ENCODE results near the gene KIF20A. TPM values are rescaled to one million over a fixed set of nuclear protein-coding genes. Genes with fewer than 3 reads are reported as not detected.

KIF20A gene
- total RNA-seq, 1 experiment from 2014 or later: 81.9 TPM

DNA sequence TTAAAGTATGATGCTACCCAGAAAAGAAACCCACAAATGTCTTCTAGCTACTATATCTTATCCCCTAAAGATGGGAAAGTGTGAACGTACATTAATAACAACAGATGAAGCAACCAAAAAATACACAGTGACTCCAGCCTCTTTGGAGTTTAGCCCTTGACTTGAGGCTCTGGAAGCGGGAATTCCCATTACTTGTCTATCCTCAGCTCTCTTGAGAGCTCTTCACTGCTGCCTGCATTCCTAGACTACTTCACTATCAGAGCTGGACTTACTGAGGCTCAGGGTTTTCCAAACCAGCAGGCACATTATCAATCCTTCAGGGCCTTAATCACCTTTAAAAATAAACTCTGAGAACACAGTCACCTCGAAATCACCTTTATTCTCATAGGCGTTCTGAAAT is 38.6 kb upstream of the KIF20A start (continued):
- TF ChIP-seq, protein P1, sequence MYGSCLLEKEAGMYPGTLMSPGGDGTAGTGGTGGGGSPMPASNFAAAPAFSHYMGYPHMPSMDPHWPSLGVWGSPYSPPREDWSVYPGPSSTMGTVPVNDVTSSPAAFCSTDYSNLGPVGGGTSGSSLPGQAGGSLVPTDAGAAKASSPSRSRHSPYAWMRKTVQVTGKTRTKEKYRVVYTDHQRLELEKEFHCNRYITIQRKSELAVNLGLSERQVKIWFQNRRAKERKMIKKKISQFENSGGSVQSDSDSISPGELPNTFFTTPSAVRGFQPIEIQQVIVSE (CRISPR knock-in tag; IDR thresholded peaks at IDR 0.05; ENCODE audit: borderline replicate concordance): no peak
- TF ChIP-seq, protein P2, sequence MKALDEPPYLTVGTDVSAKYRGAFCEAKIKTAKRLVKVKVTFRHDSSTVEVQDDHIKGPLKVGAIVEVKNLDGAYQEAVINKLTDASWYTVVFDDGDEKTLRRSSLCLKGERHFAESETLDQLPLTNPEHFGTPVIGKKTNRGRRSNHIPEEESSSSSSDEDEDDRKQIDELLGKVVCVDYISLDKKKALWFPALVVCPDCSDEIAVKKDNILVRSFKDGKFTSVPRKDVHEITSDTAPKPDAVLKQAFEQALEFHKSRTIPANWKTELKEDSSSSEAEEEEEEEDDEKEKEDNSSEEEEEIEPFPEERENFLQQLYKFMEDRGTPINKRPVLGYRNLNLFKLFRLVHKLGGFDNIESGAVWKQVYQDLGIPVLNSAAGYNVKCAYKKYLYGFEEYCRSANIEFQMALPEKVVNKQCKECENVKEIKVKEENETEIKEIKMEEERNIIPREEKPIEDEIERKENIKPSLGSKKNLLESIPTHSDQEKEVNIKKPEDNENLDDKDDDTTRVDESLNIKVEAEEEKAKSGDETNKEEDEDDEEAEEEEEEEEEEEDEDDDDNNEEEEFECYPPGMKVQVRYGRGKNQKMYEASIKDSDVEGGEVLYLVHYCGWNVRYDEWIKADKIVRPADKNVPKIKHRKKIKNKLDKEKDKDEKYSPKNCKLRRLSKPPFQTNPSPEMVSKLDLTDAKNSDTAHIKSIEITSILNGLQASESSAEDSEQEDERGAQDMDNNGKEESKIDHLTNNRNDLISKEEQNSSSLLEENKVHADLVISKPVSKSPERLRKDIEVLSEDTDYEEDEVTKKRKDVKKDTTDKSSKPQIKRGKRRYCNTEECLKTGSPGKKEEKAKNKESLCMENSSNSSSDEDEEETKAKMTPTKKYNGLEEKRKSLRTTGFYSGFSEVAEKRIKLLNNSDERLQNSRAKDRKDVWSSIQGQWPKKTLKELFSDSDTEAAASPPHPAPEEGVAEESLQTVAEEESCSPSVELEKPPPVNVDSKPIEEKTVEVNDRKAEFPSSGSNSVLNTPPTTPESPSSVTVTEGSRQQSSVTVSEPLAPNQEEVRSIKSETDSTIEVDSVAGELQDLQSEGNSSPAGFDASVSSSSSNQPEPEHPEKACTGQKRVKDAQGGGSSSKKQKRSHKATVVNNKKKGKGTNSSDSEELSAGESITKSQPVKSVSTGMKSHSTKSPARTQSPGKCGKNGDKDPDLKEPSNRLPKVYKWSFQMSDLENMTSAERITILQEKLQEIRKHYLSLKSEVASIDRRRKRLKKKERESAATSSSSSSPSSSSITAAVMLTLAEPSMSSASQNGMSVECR (CRISPR knock-in tag; IDR thresholded peaks at IDR 0.05; ENCODE audit: borderline replicate concordance): no peak

DNA sequence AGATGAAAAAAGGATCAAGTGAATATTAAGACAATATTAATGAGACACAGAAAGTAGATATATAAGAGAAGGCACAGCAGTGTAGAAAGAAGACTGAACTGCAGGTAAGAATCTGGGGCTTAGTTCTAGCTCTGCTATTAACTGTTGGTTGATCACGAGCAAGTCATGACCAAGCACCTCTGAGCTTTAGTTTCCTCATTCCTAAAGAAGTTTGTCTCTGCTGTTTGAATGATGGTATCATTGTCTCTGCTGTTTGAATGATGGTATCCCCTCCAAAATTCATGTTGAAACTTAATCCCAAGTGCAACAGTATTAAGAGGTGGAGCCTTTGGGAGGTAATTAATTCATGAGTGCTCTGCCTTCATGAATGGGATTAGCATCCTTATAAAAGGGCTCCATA is 37.2 kb upstream of the KIF20A start:
- H3K27ac Mint-ChIP-seq: no peak overlapping the region
- no peak overlapping the region for H3K4me3 Mint-ChIP-seq
- no peak for DNase-seq (ENCODE audit: low spot score)
- ChIA-PET CTCF (interaction anchor here (1.3 kb wide), 1 partner anchor 60 kb away, joined by 4 read pairs; no protein-coding TSS in a partner anchor), POLR2A (no interaction called here)
- TF ChIP-seq FOXJ3 (CRISPR knock-in tag; IDR thresholded peaks at IDR 0.05; ENCODE audit: borderline replicate concordance): no peak
- no peak for TF ChIP-seq ZBTB21 (CRISPR knock-in tag; IDR thresholded peaks at IDR 0.05; ENCODE audit: borderline replicate concordance)
- TF ChIP-seq, protein P3, sequence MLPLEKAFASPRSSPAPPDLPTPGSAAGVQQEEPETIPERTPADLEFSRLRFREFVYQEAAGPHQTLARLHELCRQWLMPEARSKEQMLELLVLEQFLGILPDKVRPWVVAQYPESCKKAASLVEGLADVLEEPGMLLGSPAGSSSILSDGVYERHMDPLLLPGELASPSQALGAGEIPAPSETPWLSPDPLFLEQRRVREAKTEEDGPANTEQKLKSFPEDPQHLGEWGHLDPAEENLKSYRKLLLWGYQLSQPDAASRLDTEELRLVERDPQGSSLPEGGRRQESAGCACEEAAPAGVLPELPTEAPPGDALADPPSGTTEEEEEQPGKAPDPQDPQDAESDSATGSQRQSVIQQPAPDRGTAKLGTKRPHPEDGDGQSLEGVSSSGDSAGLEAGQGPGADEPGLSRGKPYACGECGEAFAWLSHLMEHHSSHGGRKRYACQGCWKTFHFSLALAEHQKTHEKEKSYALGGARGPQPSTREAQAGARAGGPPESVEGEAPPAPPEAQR (CRISPR knock-in tag; IDR thresholded peaks at IDR 0.05): no peak
- TF ChIP-seq, protein P4, sequence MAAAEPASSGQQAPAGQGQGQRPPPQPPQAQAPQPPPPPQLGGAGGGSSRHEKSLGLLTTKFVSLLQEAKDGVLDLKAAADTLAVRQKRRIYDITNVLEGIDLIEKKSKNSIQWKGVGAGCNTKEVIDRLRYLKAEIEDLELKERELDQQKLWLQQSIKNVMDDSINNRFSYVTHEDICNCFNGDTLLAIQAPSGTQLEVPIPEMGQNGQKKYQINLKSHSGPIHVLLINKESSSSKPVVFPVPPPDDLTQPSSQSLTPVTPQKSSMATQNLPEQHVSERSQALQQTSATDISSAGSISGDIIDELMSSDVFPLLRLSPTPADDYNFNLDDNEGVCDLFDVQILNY (CRISPR knock-in tag; IDR thresholded peaks at IDR 0.05): no peak
- TF ChIP-seq ESRRA (CRISPR knock-in tag; IDR thresholded peaks at IDR 0.05; ENCODE audit: borderline replicate concordance): no peak
- TF ChIP-seq ATF1 (CRISPR knock-in tag; IDR thresholded peaks at IDR 0.05): no peak
- no peak for TF ChIP-seq IRF2 (CRISPR knock-in tag; IDR thresholded peaks at IDR 0.05; ENCODE audit: borderline replicate concordance, low read depth)
- TF ChIP-seq, protein P5, sequence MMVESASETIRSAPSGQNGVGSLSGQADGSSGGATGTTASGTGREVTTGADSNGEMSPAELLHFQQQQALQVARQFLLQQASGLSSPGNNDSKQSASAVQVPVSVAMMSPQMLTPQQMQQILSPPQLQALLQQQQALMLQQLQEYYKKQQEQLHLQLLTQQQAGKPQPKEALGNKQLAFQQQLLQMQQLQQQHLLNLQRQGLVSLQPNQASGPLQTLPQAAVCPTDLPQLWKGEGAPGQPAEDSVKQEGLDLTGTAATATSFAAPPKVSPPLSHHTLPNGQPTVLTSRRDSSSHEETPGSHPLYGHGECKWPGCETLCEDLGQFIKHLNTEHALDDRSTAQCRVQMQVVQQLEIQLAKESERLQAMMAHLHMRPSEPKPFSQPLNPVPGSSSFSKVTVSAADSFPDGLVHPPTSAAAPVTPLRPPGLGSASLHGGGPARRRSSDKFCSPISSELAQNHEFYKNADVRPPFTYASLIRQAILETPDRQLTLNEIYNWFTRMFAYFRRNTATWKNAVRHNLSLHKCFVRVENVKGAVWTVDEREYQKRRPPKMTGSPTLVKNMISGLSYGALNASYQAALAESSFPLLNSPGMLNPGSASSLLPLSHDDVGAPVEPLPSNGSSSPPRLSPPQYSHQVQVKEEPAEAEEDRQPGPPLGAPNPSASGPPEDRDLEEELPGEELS (CRISPR knock-in tag; IDR thresholded peaks at IDR 0.05): no peak
- TF ChIP-seq, protein P6, sequence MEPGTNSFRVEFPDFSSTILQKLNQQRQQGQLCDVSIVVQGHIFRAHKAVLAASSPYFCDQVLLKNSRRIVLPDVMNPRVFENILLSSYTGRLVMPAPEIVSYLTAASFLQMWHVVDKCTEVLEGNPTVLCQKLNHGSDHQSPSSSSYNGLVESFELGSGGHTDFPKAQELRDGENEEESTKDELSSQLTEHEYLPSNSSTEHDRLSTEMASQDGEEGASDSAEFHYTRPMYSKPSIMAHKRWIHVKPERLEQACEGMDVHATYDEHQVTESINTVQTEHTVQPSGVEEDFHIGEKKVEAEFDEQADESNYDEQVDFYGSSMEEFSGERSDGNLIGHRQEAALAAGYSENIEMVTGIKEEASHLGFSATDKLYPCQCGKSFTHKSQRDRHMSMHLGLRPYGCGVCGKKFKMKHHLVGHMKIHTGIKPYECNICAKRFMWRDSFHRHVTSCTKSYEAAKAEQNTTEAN (CRISPR knock-in tag; IDR thresholded peaks at IDR 0.05): no peak
- TF ChIP-seq, protein P7, sequence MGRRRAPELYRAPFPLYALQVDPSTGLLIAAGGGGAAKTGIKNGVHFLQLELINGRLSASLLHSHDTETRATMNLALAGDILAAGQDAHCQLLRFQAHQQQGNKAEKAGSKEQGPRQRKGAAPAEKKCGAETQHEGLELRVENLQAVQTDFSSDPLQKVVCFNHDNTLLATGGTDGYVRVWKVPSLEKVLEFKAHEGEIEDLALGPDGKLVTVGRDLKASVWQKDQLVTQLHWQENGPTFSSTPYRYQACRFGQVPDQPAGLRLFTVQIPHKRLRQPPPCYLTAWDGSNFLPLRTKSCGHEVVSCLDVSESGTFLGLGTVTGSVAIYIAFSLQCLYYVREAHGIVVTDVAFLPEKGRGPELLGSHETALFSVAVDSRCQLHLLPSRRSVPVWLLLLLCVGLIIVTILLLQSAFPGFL (CRISPR knock-in tag; IDR thresholded peaks at IDR 0.05; ENCODE audit: borderline replicate concordance): no peak
- TF ChIP-seq OVOL2 (CRISPR knock-in tag; IDR thresholded peaks at IDR 0.05; ENCODE audit: borderline replicate concordance): no peak
- TF ChIP-seq EMX1 (CRISPR knock-in tag; IDR thresholded peaks at IDR 0.05): no peak
- no peak for TF ChIP-seq ZNF232 (CRISPR knock-in tag; IDR thresholded peaks at IDR 0.05)
- TF ChIP-seq, protein P8, sequence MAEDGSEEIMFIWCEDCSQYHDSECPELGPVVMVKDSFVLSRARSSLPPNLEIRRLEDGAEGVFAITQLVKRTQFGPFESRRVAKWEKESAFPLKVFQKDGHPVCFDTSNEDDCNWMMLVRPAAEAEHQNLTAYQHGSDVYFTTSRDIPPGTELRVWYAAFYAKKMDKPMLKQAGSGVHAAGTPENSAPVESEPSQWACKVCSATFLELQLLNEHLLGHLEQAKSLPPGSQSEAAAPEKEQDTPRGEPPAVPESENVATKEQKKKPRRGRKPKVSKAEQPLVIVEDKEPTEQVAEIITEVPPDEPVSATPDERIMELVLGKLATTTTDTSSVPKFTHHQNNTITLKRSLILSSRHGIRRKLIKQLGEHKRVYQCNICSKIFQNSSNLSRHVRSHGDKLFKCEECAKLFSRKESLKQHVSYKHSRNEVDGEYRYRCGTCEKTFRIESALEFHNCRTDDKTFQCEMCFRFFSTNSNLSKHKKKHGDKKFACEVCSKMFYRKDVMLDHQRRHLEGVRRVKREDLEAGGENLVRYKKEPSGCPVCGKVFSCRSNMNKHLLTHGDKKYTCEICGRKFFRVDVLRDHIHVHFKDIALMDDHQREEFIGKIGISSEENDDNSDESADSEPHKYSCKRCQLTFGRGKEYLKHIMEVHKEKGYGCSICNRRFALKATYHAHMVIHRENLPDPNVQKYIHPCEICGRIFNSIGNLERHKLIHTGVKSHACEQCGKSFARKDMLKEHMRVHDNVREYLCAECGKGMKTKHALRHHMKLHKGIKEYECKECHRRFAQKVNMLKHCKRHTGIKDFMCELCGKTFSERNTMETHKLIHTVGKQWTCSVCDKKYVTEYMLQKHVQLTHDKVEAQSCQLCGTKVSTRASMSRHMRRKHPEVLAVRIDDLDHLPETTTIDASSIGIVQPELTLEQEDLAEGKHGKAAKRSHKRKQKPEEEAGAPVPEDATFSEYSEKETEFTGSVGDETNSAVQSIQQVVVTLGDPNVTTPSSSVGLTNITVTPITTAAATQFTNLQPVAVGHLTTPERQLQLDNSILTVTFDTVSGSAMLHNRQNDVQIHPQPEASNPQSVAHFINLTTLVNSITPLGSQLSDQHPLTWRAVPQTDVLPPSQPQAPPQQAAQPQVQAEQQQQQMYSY (CRISPR knock-in tag; IDR thresholded peaks at IDR 0.05): no peak
- no peak for TF ChIP-seq RORB (CRISPR knock-in tag; IDR thresholded peaks at IDR 0.05)
- no peak for TF ChIP-seq ETV6 (CRISPR knock-in tag; IDR thresholded peaks at IDR 0.05)
- ATAC-seq: no peak
- no peaks in the 10 kb centered on the region for H3K36me3 Mint-ChIP-seq
- H3K9me3 Mint-ChIP-seq: peaks cover 8% of the 10 kb centered on the region; the same call in 1 of the 2 replicates
- H3K4me1 Mint-ChIP-seq: peaks cover 6% of the 10 kb centered on the region; the same call in 1 of the 2 replicates
- peaks cover 9% of the 10 kb centered on the region for H3K27me3 Mint-ChIP-seq (ENCODE audit: low read depth)
